ENCODE measurements around the gene MAK.
"Not testable (repeated sequence)": the region's sequence is repeated elsewhere in the genome, so short reads cannot be mapped to it uniquely, and the experiment has no call there.

The MAK gene

GRCh38 chr6:10722820-10723566, 115.3 kb downstream of the MAK start, which contains the start of gene TMEM14C:
Gene TMEM14C (plus strand): TSS chr6:10723070. CDS start chr6:10724614, 1,544 bp downstream.
- peak; percentile 98 for DNase-seq

GRCh38 chr6:10722570-10722819, 115.8 kb downstream of the MAK start:
- DNase-seq = no peak

GRCh38 chr6:10721850-10722569, 116.3 kb downstream of the MAK start:
- DNase-seq = no peak

GRCh38 chr6:10720960-10721849, 117.1 kb downstream of the MAK start:
- DNase-seq = not testable (repeated sequence)

- peak; percentile 16 for DNase-seq
Observed at GRCh38 chr6:10720265-10720959, 117.9 kb downstream of the MAK start.

GRCh38 chr6:10719964-10720264, 118.4 kb downstream of the MAK start:
- DNase-seq = peak; percentile 20

GRCh38 chr6:10719296-10719963, 118.9 kb downstream of the MAK start:
- no peak for DNase-seq

GRCh38 chr6:10713962-10714361, 124.4 kb downstream of the MAK start:
- no peak for DNase-seq

Data from fibroblast of skin of abdomen (primary cell).